Neural progenitor cell (in vitro differentiated cells): ENCODE measurements around the gene HSPA1A. TPM values are rescaled to one million over a fixed set of nuclear protein-coding genes. Genes with fewer than 3 reads are reported as not detected.
A peak's percentile ranks its signal among the peaks of the same experiment; 100 is the strongest.

ENCODE experiments used
- DNase-seq: peaks from one replicate; pipeline ENCODE4 v3.0.0-alpha.2; 2016; ENCODE audit warnings: low spot score
- H2AFZ ChIP-seq: fragments of 200-600 bp; sonication (generic); replicated peaks from 2 replicates; pipeline ENCODE4 v1.6.1; 2016; ENCODE audit warnings: antibody characterized with exemption
- H3F3A ChIP-seq: fragments of 200-600 bp; sonication (generic); 2 replicates; pipeline ENCODE4 v1.6.1; 2016; ENCODE audit warnings: antibody characterized with exemption, low read depth
- H3K27ac ChIP-seq: fragments of 200-600 bp; sonication (generic); 2 replicates; pipeline ENCODE4 v1.5.1; 2016; ENCODE audit warnings: mild to moderate bottlenecking
- H3K27me3 ChIP-seq: fragments of 200-600 bp; sonication (generic); 2 replicates; pipeline ENCODE4 v1.6.1; 2016; ENCODE audit warnings: mild to moderate bottlenecking, moderate library complexity
- H3K36me3 ChIP-seq: fragments of 200-600 bp; sonication (generic); 2 replicates; pipeline ENCODE4 v1.5.1; 2016
- H3K4me1 ChIP-seq: fragments of 200-600 bp; sonication (generic); 2 replicates; pipeline ENCODE4 v1.6.1; 2016; ENCODE audit warnings: mixed run types
- H3K4me2 ChIP-seq: fragments of 200-600 bp; sonication (generic); 2 replicates; pipeline ENCODE4 v1.6.1; 2016
- H3K4me3 ChIP-seq: fragments of 200-600 bp; sonication (generic); 2 replicates; pipeline ENCODE4 v1.5.1; 2016
- H3K79me2 ChIP-seq: fragments of 200-600 bp; sonication (generic); 2 replicates; pipeline ENCODE4 v1.6.1; 2016; ENCODE audit warnings: low read depth
- H3K9ac ChIP-seq: fragments of 200-600 bp; sonication (generic); 2 replicates; pipeline ENCODE4 v1.6.1; 2016
- H3K9me3 ChIP-seq: fragments of 200-600 bp; sonication (generic); 2 replicates; pipeline ENCODE4 v1.5.1; 2016; ENCODE audit warnings: low read depth
- H4K20me1 ChIP-seq: fragments of 200-600 bp; sonication (generic); 2 replicates; pipeline ENCODE4 v1.6.1; 2016; ENCODE audit warnings: low read depth
- H3K27ac Mint-ChIP-seq: 3 replicates; pipeline ENCODE4 v1.8.0; 2021; ENCODE audit warnings: mixed read lengths
- H3K27me3 Mint-ChIP-seq: 2 replicates; pipeline ENCODE4 v1.8.0; 2022; ENCODE audit warnings: low read depth, mild to moderate bottlenecking, inconsistent platforms, moderate library complexity, mixed read lengths; ENCODE audit not compliant: insufficient read depth
- H3K36me3 Mint-ChIP-seq: 3 replicates; pipeline ENCODE4 v1.8.0; 2021; ENCODE audit warnings: mixed read lengths
- H3K4me1 Mint-ChIP-seq: 3 replicates; pipeline ENCODE4 v1.8.0; 2021; ENCODE audit warnings: mixed read lengths
- H3K4me3 Mint-ChIP-seq: 3 replicates; pipeline ENCODE4 v1.8.0; 2021; ENCODE audit warnings: mild to moderate bottlenecking, moderate library complexity, mixed read lengths
- H3K9me3 Mint-ChIP-seq: 3 replicates; pipeline ENCODE4 v1.8.0; 2020; ENCODE audit warnings: mixed read lengths
- EZH2 ChIP-seq: fragments of 200-600 bp; sonication (generic); IDR thresholded peaks from 2 replicates; pipeline ENCODE4 v1.6.1; 2017; ENCODE audit warnings: antibody characterized with exemption, mild to moderate bottlenecking, moderate library complexity
- EZH2phosphoT487 ChIP-seq: fragments of 200-600 bp; sonication (generic); IDR thresholded peaks from 2 replicates; pipeline ENCODE4 v1.6.1; 2017; ENCODE audit warnings: antibody characterized with exemption
- total RNA-seq: library from RNA; depleted of rRNA; stranded (reverse); fragments of >200 nt; gene quantifications from 2 replicates; pipeline ENCODE4 v1.2.3, GENCODE V29; 2015; ENCODE audit warnings: low replicate concordance
- TF ChIP-seq, protein P1 (sequence below): fragments of 200-600 bp; sonication (generic); IDR thresholded peaks from 2 replicates; pipeline ENCODE4 v1.5.1; 2017; ENCODE audit warnings: antibody characterized with exemption, mild to moderate bottlenecking

Gene HSPA1A
- total RNA-seq, 1 donor from 2014 or later, result 36.0 TPM

DNA sequence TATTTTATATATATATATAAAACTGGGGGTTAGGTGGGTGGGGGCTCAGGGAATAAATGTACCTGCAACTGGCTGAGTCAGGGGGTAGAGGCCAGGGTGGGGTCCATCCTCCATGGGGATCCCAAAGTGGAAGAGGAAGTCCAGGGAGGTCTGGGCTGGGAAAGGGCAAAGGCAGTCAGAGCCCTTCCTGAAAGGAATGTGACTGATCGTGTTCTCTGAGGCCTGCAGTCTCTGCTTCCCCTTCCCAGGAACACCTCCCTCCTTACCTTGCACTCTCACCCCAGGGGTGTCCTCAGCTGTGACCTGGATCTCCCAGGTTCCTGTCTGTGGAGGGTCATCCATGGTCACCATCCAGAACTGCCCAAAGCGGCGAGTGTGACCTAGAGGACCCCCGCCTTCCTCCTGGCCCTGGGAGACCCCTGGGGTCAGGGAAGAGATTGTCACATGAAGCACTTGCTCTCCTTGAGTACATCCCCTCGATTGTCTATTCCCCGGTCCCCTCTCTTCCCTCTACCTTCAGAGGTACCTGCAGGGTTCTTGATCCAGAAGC lies 48.2 kb upstream of the HSPA1A start:
- no peak for DNase-seq
- no peak for TF ChIP-seq EZH2phosphoT487
- TF ChIP-seq, protein P1, sequence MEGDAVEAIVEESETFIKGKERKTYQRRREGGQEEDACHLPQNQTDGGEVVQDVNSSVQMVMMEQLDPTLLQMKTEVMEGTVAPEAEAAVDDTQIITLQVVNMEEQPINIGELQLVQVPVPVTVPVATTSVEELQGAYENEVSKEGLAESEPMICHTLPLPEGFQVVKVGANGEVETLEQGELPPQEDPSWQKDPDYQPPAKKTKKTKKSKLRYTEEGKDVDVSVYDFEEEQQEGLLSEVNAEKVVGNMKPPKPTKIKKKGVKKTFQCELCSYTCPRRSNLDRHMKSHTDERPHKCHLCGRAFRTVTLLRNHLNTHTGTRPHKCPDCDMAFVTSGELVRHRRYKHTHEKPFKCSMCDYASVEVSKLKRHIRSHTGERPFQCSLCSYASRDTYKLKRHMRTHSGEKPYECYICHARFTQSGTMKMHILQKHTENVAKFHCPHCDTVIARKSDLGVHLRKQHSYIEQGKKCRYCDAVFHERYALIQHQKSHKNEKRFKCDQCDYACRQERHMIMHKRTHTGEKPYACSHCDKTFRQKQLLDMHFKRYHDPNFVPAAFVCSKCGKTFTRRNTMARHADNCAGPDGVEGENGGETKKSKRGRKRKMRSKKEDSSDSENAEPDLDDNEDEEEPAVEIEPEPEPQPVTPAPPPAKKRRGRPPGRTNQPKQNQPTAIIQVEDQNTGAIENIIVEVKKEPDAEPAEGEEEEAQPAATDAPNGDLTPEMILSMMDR, result no peak
- no peak for TF ChIP-seq EZH2
- Mint-ChIP-seq H3K27ac (no peak overlapping the region), H3K4me3 (no peak overlapping the region), H3K27me3 (peaks cover 2% of the 10 kb centered on the region), H3K9me3 (no peaks in the 10 kb centered on the region), H3K4me1 (peaks cover 26% of the 10 kb centered on the region), H3K36me3 (peaks cover 6% of the 10 kb centered on the region)
- Histone ChIP-seq H3K9me3 (no peaks in the 10 kb centered on the region), H3K79me2 (no peaks in the 10 kb centered on the region), H3K36me3 (no peaks in the 10 kb centered on the region), H3K27ac (no peak overlapping the region), H2AFZ (no peak overlapping the region), H3K9ac (no peak overlapping the region), H3K4me1 (peaks cover 23% of the 10 kb centered on the region), H3K4me3 (no peak overlapping the region), H3K4me2 (no peak overlapping the region), H3K27me3 (no peaks in the 10 kb centered on the region), H4K20me1 (no peaks in the 10 kb centered on the region), H3F3A (peaks cover 18% of the 10 kb centered on the region)

DNA sequence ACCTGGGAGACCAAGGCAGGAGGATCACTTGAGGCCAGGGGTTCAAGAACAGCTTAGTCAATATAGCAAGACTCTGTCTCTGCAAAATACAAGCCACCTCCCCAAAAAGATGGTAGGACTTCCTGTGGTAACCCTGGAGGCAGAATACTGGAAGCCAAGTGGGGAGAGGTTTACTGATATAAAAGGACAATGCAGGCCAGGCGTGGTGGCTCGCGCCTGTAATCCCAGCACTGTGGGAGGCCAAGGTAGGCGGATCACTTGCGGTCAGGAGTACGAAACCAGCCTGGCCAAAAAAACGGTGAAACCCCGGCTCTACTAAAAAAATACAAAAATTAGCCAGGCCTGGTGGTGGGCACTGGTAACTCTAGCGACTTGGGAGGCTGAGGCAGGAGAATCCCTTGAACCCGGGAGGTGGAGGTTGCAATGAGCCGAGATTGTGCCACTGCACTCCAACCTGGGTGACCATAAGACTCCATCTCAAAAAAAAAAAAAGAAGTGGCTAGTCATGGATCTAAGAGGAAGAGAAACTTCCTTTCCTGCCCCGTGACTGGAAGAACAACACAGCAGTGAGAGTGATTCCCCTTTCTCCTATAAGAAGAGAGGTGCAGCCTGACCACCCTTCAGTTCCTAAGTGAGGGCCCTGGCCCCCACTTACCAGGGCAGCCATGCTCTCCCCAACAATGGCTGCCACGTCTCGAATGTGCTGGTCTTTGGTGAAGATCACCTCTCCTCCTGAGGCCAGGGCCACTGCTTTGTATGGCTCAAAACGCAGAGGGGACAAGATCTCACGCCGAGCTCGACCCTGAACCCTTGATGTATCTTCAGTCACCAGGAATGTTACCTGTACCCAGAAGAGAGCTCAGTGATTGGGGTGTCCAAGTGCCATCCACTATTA lies 46.7 kb upstream of the HSPA1A start:
- Mint-ChIP-seq H3K4me3 (no peak overlapping the region), H3K36me3 (peaks cover 2% of the 10 kb centered on the region)
- H3K4me2 ChIP-seq, result no peak overlapping the region

DNA sequence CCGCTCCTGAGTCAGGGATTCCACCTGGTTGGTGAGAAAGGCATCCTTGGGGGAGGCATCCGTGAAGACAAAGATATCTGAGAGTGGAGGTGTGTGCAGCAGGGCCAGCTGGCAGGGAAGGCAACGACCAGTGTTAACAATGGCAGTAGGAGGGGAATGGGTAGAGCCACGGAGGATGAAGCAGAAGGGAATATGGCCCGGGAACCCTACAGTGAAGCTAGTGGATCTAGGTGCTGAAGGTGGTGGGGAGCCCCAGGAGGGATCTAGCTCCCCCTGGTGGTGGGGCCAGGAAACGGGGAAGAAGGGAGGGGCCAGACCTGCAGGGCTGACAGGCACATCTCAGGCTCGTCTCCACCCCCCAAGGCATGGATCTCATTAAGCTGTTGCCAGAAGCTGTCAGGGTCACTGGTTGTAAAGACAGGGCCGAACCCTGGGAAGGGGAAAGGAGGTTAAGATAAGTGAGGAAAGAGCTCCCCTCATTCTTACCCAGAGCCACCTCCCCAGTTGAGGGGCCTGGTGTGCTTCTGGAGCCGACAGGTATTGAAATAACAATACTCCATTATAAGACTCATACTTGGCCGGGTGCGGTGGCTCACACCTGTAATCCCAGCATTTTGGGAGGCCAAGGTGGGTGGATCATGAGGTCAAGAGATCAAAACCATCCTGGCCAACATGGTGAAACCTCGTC lies 45.5 kb upstream of the HSPA1A start:
- Mint-ChIP-seq H3K27ac (peak overlapping the region; percentile 51), H3K4me3 (peak overlapping the region; percentile 3), H3K9me3 (no peaks in the 10 kb centered on the region), H3K27me3 (peaks cover 2% of the 10 kb centered on the region), H3K4me1 (peaks cover 5% of the 10 kb centered on the region), H3K36me3 (no peaks in the 10 kb centered on the region)
- H3K79me2 ChIP-seq, result no peaks in the 10 kb centered on the region
- no peaks in the 10 kb centered on the region for H3K36me3 ChIP-seq
- H3K9me3 ChIP-seq, result no peaks in the 10 kb centered on the region
- H4K20me1 ChIP-seq, result no peaks in the 10 kb centered on the region
- no peak overlapping the region for H3K4me3 ChIP-seq
- DNase-seq, result peak; percentile 55
- no peak overlapping the region for H3K27ac ChIP-seq
- no peak for TF ChIP-seq EZH2phosphoT487
- TF ChIP-seq, protein P1, result peak; percentile 64
- H3K4me2 ChIP-seq, result no peak overlapping the region
- H3K4me1 ChIP-seq, result peaks cover 6% of the 10 kb centered on the region
- no peaks in the 10 kb centered on the region for H3F3A ChIP-seq
- H2AFZ ChIP-seq, result no peak overlapping the region
- no peaks in the 10 kb centered on the region for H3K27me3 ChIP-seq
- no peak overlapping the region for H3K9ac ChIP-seq

More for the DNA sequence above, 46.7 kb upstream of the HSPA1A start:
- no peaks in the 10 kb centered on the region for H3K36me3 ChIP-seq
- no peaks in the 10 kb centered on the region for H3K9me3 ChIP-seq
- H3K9ac ChIP-seq, result no peak overlapping the region
- Mint-ChIP-seq H3K4me1 (peaks cover 14% of the 10 kb centered on the region), H3K27ac (peak overlapping the region; percentile 60), H3K9me3 (no peaks in the 10 kb centered on the region), H3K27me3 (peaks cover 2% of the 10 kb centered on the region)
- no peak overlapping the region for H3K27ac ChIP-seq
- no peak overlapping the region for H2AFZ ChIP-seq
- no peak overlapping the region for H3K4me3 ChIP-seq
- H3K27me3 ChIP-seq, result no peaks in the 10 kb centered on the region
- DNase-seq, result no peak
- peaks cover 14% of the 10 kb centered on the region for H3K4me1 ChIP-seq
- no peaks in the 10 kb centered on the region for H4K20me1 ChIP-seq
- H3K79me2 ChIP-seq, result no peaks in the 10 kb centered on the region
- H3F3A ChIP-seq, result peaks cover 11% of the 10 kb centered on the region
- TF ChIP-seq EZH2phosphoT487 (no peak), EZH2 (no peak)
- TF ChIP-seq, protein P1, result no peak
